Endothelial cell (in vitro differentiated cells): ENCODE measurements around the gene SNCAIP. TPM values are rescaled to one million over a fixed set of nuclear protein-coding genes. Genes with fewer than 3 reads are reported as not detected.

Experiments
- DNase-seq: peaks from one replicate; pipeline ENCODE4 v3.0.0; 2021; ENCODE audit warnings: low spot score
- H3K27ac Mint-ChIP-seq: one replicate; pipeline ENCODE4 v1.8.0; 2021; ENCODE audit warnings: mixed read lengths, inconsistent platforms; ENCODE audit not compliant: unreplicated experiment
- H3K27me3 Mint-ChIP-seq: one replicate; pipeline ENCODE4 v1.8.0; 2021; ENCODE audit warnings: mild to moderate bottlenecking, moderate library complexity, mixed read lengths, inconsistent platforms; ENCODE audit not compliant: unreplicated experiment
- H3K36me3 Mint-ChIP-seq: one replicate; pipeline ENCODE4 v1.8.0; 2021; ENCODE audit warnings: mild to moderate bottlenecking, low read depth, mixed read lengths, inconsistent platforms; ENCODE audit not compliant: unreplicated experiment
- H3K4me1 Mint-ChIP-seq: one replicate; pipeline ENCODE4 v1.8.0; 2021; ENCODE audit warnings: mild to moderate bottlenecking, mixed read lengths, inconsistent platforms; ENCODE audit not compliant: unreplicated experiment
- H3K4me3 Mint-ChIP-seq: one replicate; pipeline ENCODE4 v1.8.0; 2021; ENCODE audit warnings: mild to moderate bottlenecking, mixed read lengths, inconsistent platforms; ENCODE audit not compliant: unreplicated experiment
- H3K9me3 Mint-ChIP-seq: one replicate; pipeline ENCODE4 v1.8.0; 2021; ENCODE audit warnings: mixed read lengths, inconsistent platforms; ENCODE audit not compliant: unreplicated experiment
- CTCF ChIP-seq: fragments of 200-600 bp; sonication (generic); IDR thresholded peaks from one replicate; pipeline ENCODE4 v1.5.0; 2021; ENCODE audit warnings: antibody characterized with exemption; ENCODE audit not compliant: unreplicated experiment
- total RNA-seq: library from RNA; stranded (reverse); fragmentation: NEBNext Ultra II Directional; extraction: Animal tissue kit (Norgen Biotek cat#: 25700); gene quantifications from one replicate; pipeline ENCODE4 v1.2.1, GENCODE V29; 2021; ENCODE audit not compliant: unreplicated experiment

The SNCAIP gene
- total RNA-seq, 1 donor from 2014 or later: 254 TPM

DNA sequence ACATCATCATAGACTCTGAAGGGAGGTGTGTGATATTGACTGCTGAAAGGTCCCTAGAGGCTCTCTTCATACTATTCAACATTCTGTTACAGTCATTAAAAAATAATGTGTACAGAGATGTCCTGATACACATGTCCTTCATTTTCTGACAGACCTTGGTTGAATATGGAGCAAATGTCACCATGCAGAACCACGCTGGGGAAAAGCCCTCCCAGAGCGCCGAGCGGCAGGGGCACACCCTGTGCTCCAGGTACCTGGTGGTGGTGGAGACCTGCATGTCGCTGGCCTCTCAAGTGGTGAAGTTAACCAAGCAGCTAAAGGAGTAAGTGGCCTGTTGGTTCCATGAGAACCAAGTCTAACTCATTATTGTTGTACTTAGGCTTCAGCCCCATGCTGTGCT lies 132.4 kb downstream of the SNCAIP start:
- H3K27ac Mint-ChIP-seq: no peak overlapping the region
- TF ChIP-seq CTCF: no peak
- H3K36me3 Mint-ChIP-seq: peaks cover 59% of the 10 kb centered on the region
- H3K4me3 Mint-ChIP-seq: no peak overlapping the region
- H3K4me1 Mint-ChIP-seq: no peaks in the 10 kb centered on the region
- H3K9me3 Mint-ChIP-seq: no peaks in the 10 kb centered on the region
- peaks cover 1% of the 10 kb centered on the region for H3K27me3 Mint-ChIP-seq
- no peak for DNase-seq

DNA sequence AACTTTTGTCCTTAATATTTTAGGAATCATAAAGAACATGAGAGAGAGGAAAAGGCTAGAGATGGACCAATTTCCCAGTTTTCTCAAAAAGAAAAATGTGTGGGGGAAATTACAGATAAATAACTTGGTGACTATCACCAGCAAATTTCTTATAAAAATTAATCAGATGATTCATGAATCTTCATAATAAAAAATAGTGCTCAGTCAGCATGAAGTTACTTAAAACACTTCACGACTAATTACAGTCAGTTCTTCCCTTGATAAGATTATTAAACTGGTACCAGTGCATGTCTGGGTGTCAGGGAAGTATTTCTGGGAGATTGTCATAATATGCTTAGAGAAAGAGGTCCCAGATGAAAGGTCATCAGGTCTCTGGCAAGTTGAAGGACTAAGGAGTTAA lies 133.0 kb downstream of the SNCAIP start:
- Mint-ChIP-seq H3K36me3 (peaks cover 58% of the 10 kb centered on the region), H3K4me1 (no peaks in the 10 kb centered on the region)
- TF ChIP-seq CTCF: no peak

GRCh38 chr5:122447072-122447471 lies 135.0 kb downstream of the SNCAIP start:
- H3K4me1 Mint-ChIP-seq: no peaks in the 10 kb centered on the region
- H3K9me3 Mint-ChIP-seq: no peaks in the 10 kb centered on the region
- no peak overlapping the region for H3K4me3 Mint-ChIP-seq
- DNase-seq: no peak
- peaks cover 1% of the 10 kb centered on the region for H3K27me3 Mint-ChIP-seq
- H3K27ac Mint-ChIP-seq: no peak overlapping the region
- H3K36me3 Mint-ChIP-seq: peaks cover 60% of the 10 kb centered on the region
- TF ChIP-seq CTCF: no peak

More for the DNA sequence above, 133.0 kb downstream of the SNCAIP start:
- peaks cover 1% of the 10 kb centered on the region for H3K27me3 Mint-ChIP-seq
- H3K4me3 Mint-ChIP-seq: no peak overlapping the region
- no peak for DNase-seq
- H3K9me3 Mint-ChIP-seq: no peaks in the 10 kb centered on the region
- no peak overlapping the region for H3K27ac Mint-ChIP-seq

- Mint-ChIP-seq H3K4me1 (no peaks in the 10 kb centered on the region), H3K36me3 (peaks cover 58% of the 10 kb centered on the region), H3K27ac (no peak overlapping the region), H3K4me3 (no peak overlapping the region), H3K27me3 (peaks cover 1% of the 10 kb centered on the region), H3K9me3 (no peaks in the 10 kb centered on the region)
- DNase-seq: no peak
- no peak for TF ChIP-seq CTCF
These were observed 135.8 kb downstream of the SNCAIP start for GRCh38 chr5:122447879-122448278.

- Mint-ChIP-seq H3K4me1 (peaks cover 13% of the 10 kb centered on the region), H3K27me3 (peaks cover 4% of the 10 kb centered on the region), H3K9me3 (no peaks in the 10 kb centered on the region), H3K4me3 (no peak overlapping the region), H3K27ac (no peak overlapping the region), H3K36me3 (peaks cover 61% of the 10 kb centered on the region)
- no peak for TF ChIP-seq CTCF
- DNase-seq: no peak
These were observed 142.5 kb downstream of the SNCAIP start for GRCh38 chr5:122454541-122454940.
